Peyer's patch (tissue), 4 donors: Measurements from ENCODE around the gene ST6GAL2.

Experiments
- POLR2A ChIP-seq, 2 donors: fragments of 450-650 bp; IDR thresholded peaks; one replicate each; pipeline ENCODE4 v1.5.1; 2017; ENCODE audit warnings: antibody characterized with exemption in 2 of 2, mild to moderate bottlenecking in 2 of 2, moderate library complexity in 2 of 2
- TF ChIP-seq, protein P1 (sequence below), 6 experiments: fragments of 450-650 bp in 4 of 6; fragments of 200-600 bp in 2 of 6; sonication (generic) in 1 of 6; IDR thresholded peaks; one replicate each; pipeline ENCODE4 v1.5.1; 2017 to 2019; ENCODE audit warnings: antibody characterized with exemption in 6 of 6, mild to moderate bottlenecking in 3 of 6, moderate library complexity in 1 of 6

- TF ChIP-seq, protein P1, sequence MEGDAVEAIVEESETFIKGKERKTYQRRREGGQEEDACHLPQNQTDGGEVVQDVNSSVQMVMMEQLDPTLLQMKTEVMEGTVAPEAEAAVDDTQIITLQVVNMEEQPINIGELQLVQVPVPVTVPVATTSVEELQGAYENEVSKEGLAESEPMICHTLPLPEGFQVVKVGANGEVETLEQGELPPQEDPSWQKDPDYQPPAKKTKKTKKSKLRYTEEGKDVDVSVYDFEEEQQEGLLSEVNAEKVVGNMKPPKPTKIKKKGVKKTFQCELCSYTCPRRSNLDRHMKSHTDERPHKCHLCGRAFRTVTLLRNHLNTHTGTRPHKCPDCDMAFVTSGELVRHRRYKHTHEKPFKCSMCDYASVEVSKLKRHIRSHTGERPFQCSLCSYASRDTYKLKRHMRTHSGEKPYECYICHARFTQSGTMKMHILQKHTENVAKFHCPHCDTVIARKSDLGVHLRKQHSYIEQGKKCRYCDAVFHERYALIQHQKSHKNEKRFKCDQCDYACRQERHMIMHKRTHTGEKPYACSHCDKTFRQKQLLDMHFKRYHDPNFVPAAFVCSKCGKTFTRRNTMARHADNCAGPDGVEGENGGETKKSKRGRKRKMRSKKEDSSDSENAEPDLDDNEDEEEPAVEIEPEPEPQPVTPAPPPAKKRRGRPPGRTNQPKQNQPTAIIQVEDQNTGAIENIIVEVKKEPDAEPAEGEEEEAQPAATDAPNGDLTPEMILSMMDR (IDR thresholded peaks at IDR 0.05), result no peak
- no peak for TF ChIP-seq POLR2A (IDR thresholded peaks at IDR 0.05)
Observed at GRCh38 chr2:106839849-106840595, 45.9 kb downstream of the ST6GAL2 start.
